SK-N-SH (cell line): ENCODE results near the gene PRKN. TPM values are rescaled to one million over a fixed set of nuclear protein-coding genes. Genes with fewer than 3 reads are reported as not detected.

Experiments
- CTCF ChIA-PET: fragments of 300-600, 350-600 bp; formaldehyde crosslinking; extraction: SDS; loops from one replicate; lab custom pipeline; 2021; lab: Yijun Ruan, JAX
- POLR2A ChIA-PET: fragments of 350-600 bp; sonication (Branson Sonifier 250); formaldehyde crosslinking; extraction: SDS; loops from one replicate; lab custom pipeline; 2020; ENCODE audit warnings: antibody characterized with exemption, inconsistent platforms; lab: Yijun Ruan, JAX
- DNase-seq: peaks from one replicate; pipeline ENCODE4 v3.0.0; 2012
- H2AFZ ChIP-seq: fragments of 200-600 bp; sonication (generic); 2 replicates; pipeline ENCODE4 v1.8.1; 2016; ENCODE audit warnings: antibody characterized with exemption, mild to moderate bottlenecking, low read depth
- H3F3A ChIP-seq: fragments of 200-600 bp; sonication (generic); replicated peaks from 2 replicates; pipeline ENCODE3; 2016; ENCODE audit warnings: antibody characterized with exemption, mild to moderate bottlenecking; ENCODE audit not compliant: insufficient read depth
- H3K27ac ChIP-seq, 2 experiments: fragments of 200-500 bp in 1 of 2; fragments of 200-600 bp in 1 of 2; sonication (Bioruptor generic) in 1 of 2; sonication (generic), shearing (Covaris generic) in 1 of 2; 2 replicates each; pipeline versions ENCODE4 v1.5.1 to v1.6.1; 2014 to 2016; ENCODE audit warnings: low read depth in 2 of 2, inconsistent platforms in 1 of 2, low read length in 1 of 2, mild to moderate bottlenecking in 1 of 2, mixed read lengths in 1 of 2
- H3K27me3 ChIP-seq: fragments of 200-600 bp; sonication (generic), shearing (Covaris generic); 2 replicates; pipeline ENCODE4 v1.6.1; 2016; ENCODE audit warnings: mixed run types; ENCODE audit not compliant: insufficient read depth
- H3K36me3 ChIP-seq, 2 experiments: fragments of 200-500 bp in 1 of 2; fragments of 200-600 bp in 1 of 2; sonication (Bioruptor generic) in 1 of 2; sonication (generic) in 1 of 2; replicated peaks in 1 of 2; 2 replicates each; pipeline versions ENCODE3 to v1.5.1; 2014 to 2016; ENCODE audit warnings: low read length in 1 of 2, mild to moderate bottlenecking in 1 of 2; ENCODE audit not compliant: insufficient read depth in 2 of 2, control insufficient read depth in 1 of 2
- H3K4me1 ChIP-seq, 2 experiments: fragments of 200-500 bp in 1 of 2; fragments of 200-600 bp in 1 of 2; sonication (Bioruptor generic) in 1 of 2; sonication (generic), shearing (Covaris generic) in 1 of 2; 2 replicates each; pipeline versions ENCODE4 v1.5.1 to v1.6.1; 2014 to 2016; ENCODE audit warnings: low read depth in 1 of 2, low read length in 1 of 2, mixed run types in 1 of 2; ENCODE audit not compliant: insufficient read depth in 2 of 2, control insufficient read depth in 1 of 2
- H3K4me2 ChIP-seq: fragments of 200-600 bp; sonication (generic), shearing (Covaris generic); 2 replicates; pipeline ENCODE4 v1.6.1; 2017; ENCODE audit warnings: mixed run types
- H3K4me3 ChIP-seq, 2 experiments: fragments of 200-500 bp in 1 of 2; fragments of 200-600 bp in 1 of 2; sonication (Bioruptor generic) in 1 of 2; sonication (generic), shearing (Covaris generic) in 1 of 2; 2 replicates each; pipeline versions ENCODE4 v1.5.1 to v1.8.1; 2014 to 2016; ENCODE audit warnings: low read depth in 2 of 2, inconsistent platforms in 1 of 2, low read length in 1 of 2, mild to moderate bottlenecking in 1 of 2, mixed read lengths in 1 of 2, moderate library complexity in 1 of 2
- H3K79me2 ChIP-seq: fragments of 200-600 bp; sonication (generic); 2 replicates; pipeline ENCODE4 v1.8.1; 2017; ENCODE audit warnings: mild to moderate bottlenecking; ENCODE audit not compliant: insufficient read depth
- H3K9ac ChIP-seq: fragments of 200-600 bp; sonication (generic); 2 replicates; pipeline ENCODE4 v1.6.1; 2017; ENCODE audit warnings: mixed run types
- H3K9me2 ChIP-seq: fragments of 200-600 bp; sonication (generic); 2 replicates; pipeline ENCODE4 v1.6.1; 2017; ENCODE audit warnings: mixed run types
- H3K9me3 ChIP-seq: fragments of 200-600 bp; sonication (generic); 2 replicates; pipeline ENCODE4 v1.6.1; 2017; ENCODE audit warnings: mixed run types, mild to moderate bottlenecking, moderate library complexity
- H4K20me1 ChIP-seq: fragments of 200-600 bp; sonication (generic); 2 replicates; pipeline ENCODE4 v1.6.1; 2017; ENCODE audit warnings: mild to moderate bottlenecking, mixed run types; ENCODE audit not compliant: insufficient read depth
- CHD2 ChIP-seq: fragments of 150-350 bp; IDR thresholded peaks from 2 replicates; pipeline ENCODE4 v1.6.1; 2018; ENCODE audit warnings: low read length; ENCODE audit not compliant: partially characterized antibody
- ELF1 ChIP-seq: IDR thresholded peaks from 2 replicates; pipeline ENCODE4 v1.4.0; 2012
- EP300 ChIP-seq, 2 experiments: IDR thresholded peaks; 2 replicates each; pipeline versions ENCODE4 v1.4.0 to v1.6.1; 2012; ENCODE audit warnings: borderline replicate concordance in 1 of 2, low read depth in 1 of 2, low read length in 1 of 2
- FOSL2 ChIP-seq: IDR thresholded peaks from 2 replicates; pipeline ENCODE4 v1.4.0; 2012; ENCODE audit warnings: low read depth, mild to moderate bottlenecking, moderate library complexity, borderline replicate concordance
- FOXM1 ChIP-seq: IDR thresholded peaks from 2 replicates; pipeline ENCODE4 v1.4.0; 2012; ENCODE audit warnings: low read depth, mild to moderate bottlenecking
- JUND ChIP-seq: IDR thresholded peaks from 2 replicates; pipeline ENCODE4 v1.4.0; 2012
- MEF2A ChIP-seq: IDR thresholded peaks from 2 replicates; pipeline ENCODE4 v1.4.0; 2012; ENCODE audit warnings: low read depth, borderline replicate concordance
- MXI1 ChIP-seq: IDR thresholded peaks from 2 replicates; pipeline ENCODE4 v1.6.1; 2012; ENCODE audit warnings: mild to moderate bottlenecking, low read depth, low read length, improper control_type of control experiment
- POLR2AphosphoS5 ChIP-seq: IDR thresholded peaks from 2 replicates; pipeline ENCODE4 v1.6.1; 2012; ENCODE audit warnings: low read depth, low read length
- RCOR1 ChIP-seq: fragments of 150-350 bp; IDR thresholded peaks from 2 replicates; pipeline ENCODE4 v1.6.1; 2017; ENCODE audit warnings: antibody characterized with exemption, low read length
- RFX5 ChIP-seq: IDR thresholded peaks from 2 replicates; pipeline ENCODE4 v1.6.1; 2012; ENCODE audit warnings: mild to moderate bottlenecking, improper control_type of control experiment, low read length
- RXRA ChIP-seq: IDR thresholded peaks from 2 replicates; pipeline ENCODE4 v1.4.0; 2012; ENCODE audit warnings: low read depth, mild to moderate bottlenecking, borderline replicate concordance
- SIN3A ChIP-seq: IDR thresholded peaks from 2 replicates; pipeline ENCODE4 v1.6.1; 2012; ENCODE audit warnings: low read depth, mild to moderate bottlenecking, low read length, moderate library complexity, borderline replicate concordance
- TCF12 ChIP-seq: IDR thresholded peaks from 2 replicates; pipeline ENCODE4 v1.4.0; 2012
- TEAD4 ChIP-seq: IDR thresholded peaks from 2 replicates; pipeline ENCODE4 v1.4.0; 2012; ENCODE audit warnings: mild to moderate bottlenecking, borderline replicate concordance; ENCODE audit not compliant: insufficient read depth
- WGBS: methylation state at CpG from one replicate; pipeline ENCODE4 v1.1.6; 2017; ENCODE audit warnings: low lambda C conversion rate; 5-methylcytosine and 5-hydroxymethylcytosine counted together
- polyA plus RNA-seq, 3 experiments: library from polyadenylated mRNA; depleted of rRNA; stranded (reverse); fragments of >200 nt; gene quantifications; 2 replicates each; pipeline ENCODE4 v1.2.3, GENCODE V29; 2012
- TF ChIP-seq, protein P1 (sequence below): IDR thresholded peaks from 2 replicates; pipeline ENCODE4; 2012
- TF ChIP-seq, protein P2 (sequence below): fragments of 150-350 bp; IDR thresholded peaks from 2 replicates; pipeline ENCODE4 v1.6.1; 2017; ENCODE audit warnings: antibody characterized with exemption, low read length, low read depth, borderline replicate concordance
- TF ChIP-seq, protein P3 (sequence below): IDR thresholded peaks from 2 replicates; pipeline ENCODE4 v1.4.0; 2012; ENCODE audit warnings: low read depth, borderline replicate concordance
- TF ChIP-seq, protein P4 (sequence below): IDR thresholded peaks from 2 replicates; pipeline ENCODE4 v1.4.0; 2012; ENCODE audit warnings: low read depth, borderline replicate concordance
- TF ChIP-seq, protein P5 (sequence below): fragments of 200-600 bp; sonication (generic); IDR thresholded peaks from 2 replicates; pipeline ENCODE4 v1.6.1; 2017; ENCODE audit warnings: antibody characterized with exemption, mild to moderate bottlenecking, moderate library complexity

The PRKN gene
- polyA plus RNA-seq, 1 of the 3 experiments (the other 2 are of a cell fraction): 0.76 TPM

DNA sequence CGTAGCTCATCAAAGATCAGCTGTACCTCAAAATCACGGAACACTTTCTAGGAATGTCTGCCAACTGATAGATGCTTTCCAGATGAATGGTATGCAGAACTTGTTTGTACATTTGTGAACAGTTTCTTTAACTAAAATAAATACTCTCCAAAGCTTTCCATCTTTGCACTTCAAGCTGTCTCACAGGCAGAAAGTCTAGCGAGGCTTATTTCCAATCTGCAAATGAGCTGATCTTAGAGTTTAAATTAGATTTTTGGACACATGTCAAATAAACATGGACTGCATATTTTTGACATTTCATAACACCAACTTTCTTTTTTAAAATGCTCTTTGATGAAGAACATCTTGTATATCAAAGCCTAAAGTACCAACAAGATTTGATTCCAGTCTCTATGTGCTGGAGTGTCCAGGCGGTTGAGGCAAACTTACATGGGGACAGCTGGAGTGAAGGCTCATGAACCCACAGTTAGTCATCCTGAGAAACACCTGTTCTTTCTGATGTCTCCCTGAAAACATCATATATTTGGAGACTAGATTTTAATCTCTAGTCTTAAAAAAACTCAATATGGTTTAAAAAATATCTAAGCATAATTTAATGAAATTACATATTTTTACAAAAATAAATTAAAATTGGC lies 1185.1 kb downstream of the PRKN start:
- DNase-seq: no peak
- Histone ChIP-seq H3K27ac (no peak overlapping the region), H3K79me2 (no peaks in the 10 kb centered on the region), H3K4me3 (no peak overlapping the region), H3K9me3 (no peaks in the 10 kb centered on the region), H3K36me3 (no peaks in the 10 kb centered on the region), H3K27me3 (no peaks in the 10 kb centered on the region; the same call in 1 of the 2 replicates), H2AFZ (no peak overlapping the region), H3F3A (no peaks in the 10 kb centered on the region), H3K4me2 (no peak overlapping the region), H3K4me1 (peaks cover 0 to 2% of the 10 kb centered on the region in 2 experiments; a peak in 2 of 4 replicates), H4K20me1 (no peaks in the 10 kb centered on the region), H3K9me2 (no peaks in the 10 kb centered on the region), H3K9ac (no peak overlapping the region)
- CTCF ChIA-PET: no interaction called here
- TF ChIP-seq RXRA (no peak), SIN3A (no peak), FOXM1 (no peak), ELF1 (no peak), MXI1 (no peak)
- TF ChIP-seq, protein P1, sequence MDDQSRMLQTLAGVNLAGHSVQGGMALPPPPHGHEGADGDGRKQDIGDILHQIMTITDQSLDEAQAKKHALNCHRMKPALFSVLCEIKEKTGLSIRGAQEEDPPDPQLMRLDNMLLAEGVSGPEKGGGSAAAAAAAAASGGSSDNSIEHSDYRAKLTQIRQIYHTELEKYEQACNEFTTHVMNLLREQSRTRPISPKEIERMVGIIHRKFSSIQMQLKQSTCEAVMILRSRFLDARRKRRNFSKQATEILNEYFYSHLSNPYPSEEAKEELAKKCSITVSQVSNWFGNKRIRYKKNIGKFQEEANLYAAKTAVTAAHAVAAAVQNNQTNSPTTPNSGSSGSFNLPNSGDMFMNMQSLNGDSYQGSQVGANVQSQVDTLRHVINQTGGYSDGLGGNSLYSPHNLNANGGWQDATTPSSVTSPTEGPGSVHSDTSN: no peak
- TF ChIP-seq, protein P2, sequence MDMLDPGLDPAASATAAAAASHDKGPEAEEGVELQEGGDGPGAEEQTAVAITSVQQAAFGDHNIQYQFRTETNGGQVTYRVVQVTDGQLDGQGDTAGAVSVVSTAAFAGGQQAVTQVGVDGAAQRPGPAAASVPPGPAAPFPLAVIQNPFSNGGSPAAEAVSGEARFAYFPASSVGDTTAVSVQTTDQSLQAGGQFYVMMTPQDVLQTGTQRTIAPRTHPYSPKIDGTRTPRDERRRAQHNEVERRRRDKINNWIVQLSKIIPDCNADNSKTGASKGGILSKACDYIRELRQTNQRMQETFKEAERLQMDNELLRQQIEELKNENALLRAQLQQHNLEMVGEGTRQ: no peak
- POLR2A ChIA-PET: no interaction called here
- 61% methylated on average over 4 of the region's 4 CpGs for WGBS

DNA sequence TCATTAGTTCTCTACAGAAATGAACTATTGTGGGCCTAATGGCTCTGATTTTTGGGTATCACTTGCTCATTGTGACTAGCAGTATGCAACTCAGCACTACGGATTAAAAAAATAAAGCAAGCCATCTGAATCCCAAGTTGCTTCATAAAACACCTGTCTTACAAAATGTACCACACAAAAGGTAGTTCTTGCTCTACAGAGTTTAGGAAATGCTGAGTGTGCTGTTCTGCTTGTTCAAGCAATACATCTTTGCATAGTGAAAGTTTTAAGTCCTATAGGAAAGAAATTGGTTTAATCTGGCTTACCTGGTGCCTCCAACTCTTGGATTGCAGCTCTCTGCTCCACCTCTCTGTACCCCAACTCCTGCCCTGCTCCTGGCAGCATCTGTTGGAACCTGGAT lies 1187.0 kb downstream of the PRKN start:
- CTCF ChIA-PET: interaction anchor here (1.4 kb wide), 1 partner anchor 122 kb away, joined by 3 read pairs; no protein-coding TSS in a partner anchor
- Histone ChIP-seq H3K4me3 (no peak overlapping the region), H3F3A (no peaks in the 10 kb centered on the region), H3K79me2 (no peaks in the 10 kb centered on the region), H3K36me3 (no peaks in the 10 kb centered on the region), H2AFZ (no peak overlapping the region), H3K4me1 (peaks cover 0 to 2% of the 10 kb centered on the region in 2 experiments; a peak in 2 of 4 replicates), H3K9me2 (no peaks in the 10 kb centered on the region), H4K20me1 (no peaks in the 10 kb centered on the region), H3K9me3 (no peaks in the 10 kb centered on the region), H3K27ac (no peak overlapping the region), H3K9ac (no peak overlapping the region), H3K4me2 (no peak overlapping the region), H3K27me3 (no peaks in the 10 kb centered on the region; the same call in 1 of the 2 replicates)
- WGBS: 28% methylated on average over 1 of the region's 1 CpG
- POLR2A ChIA-PET: no interaction called here
- no peak for DNase-seq
- no peak for TF ChIP-seq SIN3A
- TF ChIP-seq CHD2: no peak
- TF ChIP-seq, protein P3, sequence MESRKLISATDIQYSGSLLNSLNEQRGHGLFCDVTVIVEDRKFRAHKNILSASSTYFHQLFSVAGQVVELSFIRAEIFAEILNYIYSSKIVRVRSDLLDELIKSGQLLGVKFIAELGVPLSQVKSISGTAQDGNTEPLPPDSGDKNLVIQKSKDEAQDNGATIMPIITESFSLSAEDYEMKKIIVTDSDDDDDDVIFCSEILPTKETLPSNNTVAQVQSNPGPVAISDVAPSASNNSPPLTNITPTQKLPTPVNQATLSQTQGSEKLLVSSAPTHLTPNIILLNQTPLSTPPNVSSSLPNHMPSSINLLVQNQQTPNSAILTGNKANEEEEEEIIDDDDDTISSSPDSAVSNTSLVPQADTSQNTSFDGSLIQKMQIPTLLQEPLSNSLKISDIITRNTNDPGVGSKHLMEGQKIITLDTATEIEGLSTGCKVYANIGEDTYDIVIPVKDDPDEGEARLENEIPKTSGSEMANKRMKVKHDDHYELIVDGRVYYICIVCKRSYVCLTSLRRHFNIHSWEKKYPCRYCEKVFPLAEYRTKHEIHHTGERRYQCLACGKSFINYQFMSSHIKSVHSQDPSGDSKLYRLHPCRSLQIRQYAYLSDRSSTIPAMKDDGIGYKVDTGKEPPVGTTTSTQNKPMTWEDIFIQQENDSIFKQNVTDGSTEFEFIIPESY: no peak
- TF ChIP-seq FOSL2: no peak
- TF ChIP-seq POLR2AphosphoS5: no peak
- TF ChIP-seq JUND: no peak
- no peak for TF ChIP-seq RXRA
- no peak for TF ChIP-seq EP300 (IDR thresholded peaks at IDR 0.05; ENCODE audit: borderline replicate concordance in 1 of 2, low read depth in 1 of 2, low read length in 1 of 2)
- no peak for TF ChIP-seq MEF2A
- TF ChIP-seq, protein P4, sequence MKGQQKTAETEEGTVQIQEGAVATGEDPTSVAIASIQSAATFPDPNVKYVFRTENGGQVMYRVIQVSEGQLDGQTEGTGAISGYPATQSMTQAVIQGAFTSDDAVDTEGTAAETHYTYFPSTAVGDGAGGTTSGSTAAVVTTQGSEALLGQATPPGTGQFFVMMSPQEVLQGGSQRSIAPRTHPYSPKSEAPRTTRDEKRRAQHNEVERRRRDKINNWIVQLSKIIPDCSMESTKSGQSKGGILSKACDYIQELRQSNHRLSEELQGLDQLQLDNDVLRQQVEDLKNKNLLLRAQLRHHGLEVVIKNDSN: no peak
- TF ChIP-seq, protein P5, sequence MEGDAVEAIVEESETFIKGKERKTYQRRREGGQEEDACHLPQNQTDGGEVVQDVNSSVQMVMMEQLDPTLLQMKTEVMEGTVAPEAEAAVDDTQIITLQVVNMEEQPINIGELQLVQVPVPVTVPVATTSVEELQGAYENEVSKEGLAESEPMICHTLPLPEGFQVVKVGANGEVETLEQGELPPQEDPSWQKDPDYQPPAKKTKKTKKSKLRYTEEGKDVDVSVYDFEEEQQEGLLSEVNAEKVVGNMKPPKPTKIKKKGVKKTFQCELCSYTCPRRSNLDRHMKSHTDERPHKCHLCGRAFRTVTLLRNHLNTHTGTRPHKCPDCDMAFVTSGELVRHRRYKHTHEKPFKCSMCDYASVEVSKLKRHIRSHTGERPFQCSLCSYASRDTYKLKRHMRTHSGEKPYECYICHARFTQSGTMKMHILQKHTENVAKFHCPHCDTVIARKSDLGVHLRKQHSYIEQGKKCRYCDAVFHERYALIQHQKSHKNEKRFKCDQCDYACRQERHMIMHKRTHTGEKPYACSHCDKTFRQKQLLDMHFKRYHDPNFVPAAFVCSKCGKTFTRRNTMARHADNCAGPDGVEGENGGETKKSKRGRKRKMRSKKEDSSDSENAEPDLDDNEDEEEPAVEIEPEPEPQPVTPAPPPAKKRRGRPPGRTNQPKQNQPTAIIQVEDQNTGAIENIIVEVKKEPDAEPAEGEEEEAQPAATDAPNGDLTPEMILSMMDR: no peak
- no peak for TF ChIP-seq RFX5
- no peak for TF ChIP-seq TEAD4
- no peak for TF ChIP-seq RCOR1
- TF ChIP-seq, protein P1: no peak
- TF ChIP-seq TCF12: no peak
